ENCODE results near the gene ABL2.
"Not testable (repeated sequence)": the region's sequence is repeated elsewhere in the genome, so short reads cannot be mapped to it uniquely, and the experiment has no call there.

ABL2 gene

GRCh38 chr1:179208681-179209477, 20.6 kb downstream of the ABL2 start:
- DNase-seq: no peak

GRCh38 chr1:179206812-179207211, 22.7 kb downstream of the ABL2 start:
- no peak for DNase-seq

- DNase-seq: no peak
Measured at GRCh38 chr1:179205284-179205683, 24.2 kb downstream of the ABL2 start.

GRCh38 chr1:179202161-179202560, 27.3 kb downstream of the ABL2 start:
- no peak for DNase-seq

- DNase-seq: no peak
Measured at GRCh38 chr1:179200586-179200985, 28.9 kb downstream of the ABL2 start.

GRCh38 chr1:179197690-179198297, 31.7 kb downstream of the ABL2 start:
- DNase-seq: no peak

GRCh38 chr1:179195857-179196256, 33.6 kb downstream of the ABL2 start:
- not testable (repeated sequence) for DNase-seq

GRCh38 chr1:179195376-179195775, 34.1 kb downstream of the ABL2 start:
- no peak for DNase-seq

- DNase-seq: no peak
Measured at GRCh38 chr1:179194068-179194537, 35.4 kb downstream of the ABL2 start.

GRCh38 chr1:179190861-179191260, 38.6 kb downstream of the ABL2 start:
- DNase-seq: no peak

GRCh38 chr1:179187735-179188471, 41.6 kb downstream of the ABL2 start:
- no peak for DNase-seq

- DNase-seq: no peak
Measured at GRCh38 chr1:179187043-179187442, 42.4 kb downstream of the ABL2 start.

- no peak for DNase-seq
Measured at GRCh38 chr1:179184403-179184802, 45.1 kb downstream of the ABL2 start.

GRCh38 chr1:179183857-179184256, 45.6 kb downstream of the ABL2 start:
- no peak for DNase-seq

- DNase-seq: no peak
Measured at GRCh38 chr1:179178950-179179349, 50.5 kb downstream of the ABL2 start.

GRCh38 chr1:179178183-179178582, 51.3 kb downstream of the ABL2 start:
- no peak for DNase-seq

GRCh38 chr1:179177615-179178014, 51.9 kb downstream of the ABL2 start:
- no peak for DNase-seq

- no peak for DNase-seq
Measured at GRCh38 chr1:179177182-179177581, 52.3 kb downstream of the ABL2 start.

GRCh38 chr1:179175011-179175841, 54.3 kb downstream of the ABL2 start:
- no peak for DNase-seq

- DNase-seq: not testable (repeated sequence)
Measured at GRCh38 chr1:179170468-179170770, 59.1 kb downstream of the ABL2 start.

- no peak for DNase-seq
Measured at GRCh38 chr1:179169616-179170467, 59.6 kb downstream of the ABL2 start.

- no peak for DNase-seq
Measured at GRCh38 chr1:179168536-179168935, 60.9 kb downstream of the ABL2 start.

Measured in NCI-H2081 (cell line).